HEK293T (cell line): ENCODE data around the gene IPO11.

Experiments
- ARNT ChIP-seq: fragments of 450-650 bp; IDR thresholded peaks from 2 replicates; pipeline ENCODE4 v1.6.1; 2017; ENCODE audit warnings: mild to moderate bottlenecking
- FOXM1 ChIP-seq: fragments of 450-650 bp; IDR thresholded peaks from 2 replicates; pipeline ENCODE4 v1.6.1; 2017; ENCODE audit warnings: mild to moderate bottlenecking, borderline replicate concordance
- HDGF ChIP-seq: fragments of 450-650 bp; IDR thresholded peaks from 2 replicates; pipeline ENCODE4 v1.6.1; 2017; ENCODE audit warnings: antibody characterized with exemption, borderline replicate concordance
- PKNOX1 ChIP-seq: fragments of 450-650 bp; IDR thresholded peaks from 2 replicates; pipeline ENCODE4 v1.6.1; 2016
- SUZ12 ChIP-seq: fragments of 450-650 bp; IDR thresholded peaks from 2 replicates; pipeline ENCODE4 v1.6.1; 2016; ENCODE audit warnings: mild to moderate bottlenecking
- ZNF384 ChIP-seq: fragments of 450-650 bp; IDR thresholded peaks from 2 replicates; pipeline ENCODE4 v1.6.1; 2016

GRCh38 chr5:62616615-62617277, 204.2 kb downstream of the IPO11 start:
- TF ChIP-seq ZNF384 (no peak), SUZ12 (no peak), HDGF (no peak), PKNOX1 (no peak), FOXM1 (no peak), ARNT (no peak)
